A549 (cell line): Measurements from ENCODE around the gene PSAPL1.

Source experiments
- CEBPB ChIP-seq, 2 experiments: fragments of >200 bp in 1 of 2; sonication (Bioruptor Twin) in 1 of 2; formaldehyde crosslinking in 1 of 2; IDR thresholded peaks; 2 replicates each; pipeline ENCODE4 v1.6.1; 2012 to 2016
- CHD4 ChIP-seq: fragments of 200-600 bp; sonication (generic); IDR thresholded peaks from 2 replicates; pipeline ENCODE4 v1.6.1; 2016; ENCODE audit warnings: antibody characterized with exemption, mild to moderate bottlenecking, borderline replicate concordance
- CTCF ChIP-seq: fragments of >200 bp; sonication (Bioruptor Twin); formaldehyde crosslinking; IDR thresholded peaks from 3 replicates; pipeline ENCODE4 v1.5.1; 2016
- EP300 ChIP-seq, 2 experiments: fragments of >200 bp; sonication (Bioruptor Twin); formaldehyde crosslinking; IDR thresholded peaks; 2 replicates in 1 of 2; 3 replicates in 1 of 2; pipeline ENCODE4 v1.6.1; 2016 to 2017
- GATA3 ChIP-seq: IDR thresholded peaks from 2 replicates; pipeline ENCODE4 v1.6.1; 2012; ENCODE audit warnings: borderline replicate concordance
- HDAC2 ChIP-seq: fragments of 200-600 bp; sonication (generic); IDR thresholded peaks from 2 replicates; pipeline ENCODE4 v1.6.1; 2016
- PHF8 ChIP-seq: fragments of 200-600 bp; sonication (generic); IDR thresholded peaks from 2 replicates; pipeline ENCODE4 v1.6.1; 2016; ENCODE audit warnings: low read depth, mild to moderate bottlenecking, antibody characterized with exemption, moderate library complexity, borderline replicate concordance
- POLR2A ChIP-seq: IDR thresholded peaks from 2 replicates; pipeline ENCODE4 v1.6.1; 2012; ENCODE audit warnings: mild to moderate bottlenecking, low read length
- RARB ChIP-seq: fragments of 250-450 bp; sonication (Bioruptor Pico); IDR thresholded peaks from 2 replicates; pipeline ENCODE4 v1.8.0; 2021; ENCODE audit warnings: mild to moderate bottlenecking, moderate library complexity
- RCOR1 ChIP-seq: fragments of 150-350 bp; IDR thresholded peaks from 2 replicates; pipeline ENCODE4 v1.6.1; 2014; ENCODE audit warnings: antibody characterized with exemption, low read length, low read depth

GRCh38 chr4:7383266-7383665 lies 51.5 kb downstream of the PSAPL1 start:
- TF ChIP-seq PHF8 (no peak), GATA3 (no peak), CTCF (no peak), CEBPB (IDR thresholded peaks at IDR 0.05) (no peak), EP300 (IDR thresholded peaks at IDR 0.05) (no peak), POLR2A (no peak), CHD4 (no peak), HDAC2 (no peak), RCOR1 (no peak), RARB (no peak)
